ENCODE results near the gene ELSPBP1.

The ELSPBP1 gene

DNA sequence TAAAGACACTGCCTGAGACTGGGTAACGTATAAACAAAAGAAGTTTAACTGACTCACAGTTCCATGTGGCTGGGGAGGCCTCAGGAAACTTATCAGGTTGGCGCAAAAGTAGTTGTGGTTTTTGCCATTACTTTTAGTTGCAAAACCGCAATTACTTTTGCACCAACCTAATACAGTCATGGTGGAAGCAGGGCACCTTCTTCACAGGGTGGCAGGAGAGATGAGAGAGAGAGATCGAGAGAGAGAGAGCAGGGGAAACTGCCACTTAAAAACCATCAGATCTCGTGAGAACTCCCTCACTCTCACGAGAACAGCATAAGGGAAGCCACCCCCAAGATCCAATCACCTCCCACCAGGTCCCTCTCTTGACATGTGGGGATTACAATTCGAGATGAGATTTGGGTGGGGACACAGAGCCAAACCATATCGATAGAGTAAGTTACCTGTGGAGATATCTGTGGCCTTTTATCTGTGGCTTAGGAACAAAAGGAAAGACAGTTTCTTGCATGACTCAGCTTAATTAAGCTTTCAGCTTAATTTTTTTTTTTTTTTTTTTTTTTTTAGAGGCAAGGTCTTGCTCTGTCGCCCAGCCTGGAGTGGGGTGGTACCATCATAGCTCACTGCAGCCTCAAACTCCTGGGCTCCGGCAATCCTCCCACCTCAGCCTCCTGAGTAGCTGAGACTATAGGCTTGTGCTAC is 57.1 kb downstream of the ELSPBP1 start:
- no peaks in the 10 kb centered on the region for H3K36me3 ChIP-seq
- no peak for DNase-seq
- peaks cover 2% of the 10 kb centered on the region; the same call in 1 of the 2 replicates for H3K9me3 ChIP-seq
- no peak for TF ChIP-seq CTCF (IDR thresholded peaks at IDR 0.05; ENCODE audit: low read depth, low read length)
- no peak overlapping the region for H3K4me3 ChIP-seq (ENCODE audit: low read depth, low read length)
- no peaks in the 10 kb centered on the region; the same call in 1 of the 2 replicates for H3K4me1 ChIP-seq
- H3K27me3 ChIP-seq = no peaks in the 10 kb centered on the region; the same call in 1 of the 2 replicates

GRCh38 chr19:48053076-48053475 is 58.6 kb downstream of the ELSPBP1 start:
- no peaks in the 10 kb centered on the region; the same call in 1 of the 2 replicates for H3K27me3 ChIP-seq
- H3K9me3 ChIP-seq = peaks cover 2% of the 10 kb centered on the region; the same call in 1 of the 2 replicates
- no peak overlapping the region for H3K4me3 ChIP-seq (ENCODE audit: low read depth, low read length)
- no peak for DNase-seq
- no peaks in the 10 kb centered on the region for H3K36me3 ChIP-seq
- no peak for TF ChIP-seq CTCF (IDR thresholded peaks at IDR 0.05; ENCODE audit: low read depth, low read length)
- no peaks in the 10 kb centered on the region; the same call in 1 of the 2 replicates for H3K4me1 ChIP-seq

DNA sequence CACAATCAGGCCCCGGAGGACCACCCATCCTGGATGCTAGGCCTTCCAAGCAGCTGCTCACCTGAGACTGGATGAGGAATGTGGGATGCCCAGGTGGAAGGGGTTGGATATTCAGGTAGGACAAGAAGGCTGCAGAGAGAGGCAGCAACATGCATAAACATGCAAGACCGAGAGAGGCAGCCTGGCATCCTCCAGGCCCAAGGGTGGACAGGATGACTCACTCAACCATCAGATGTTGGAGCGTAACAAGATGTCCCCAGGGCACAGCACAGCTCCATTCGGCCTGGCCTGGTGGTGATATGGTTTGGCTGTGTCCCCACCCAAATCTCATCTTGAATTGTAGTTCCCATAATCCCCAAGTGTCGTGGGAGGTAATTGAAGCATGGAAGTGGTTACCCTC is 59.4 kb downstream of the ELSPBP1 start:
- no peaks in the 10 kb centered on the region for H3K36me3 ChIP-seq
- H3K27me3 ChIP-seq = no peaks in the 10 kb centered on the region; the same call in 1 of the 2 replicates
- peaks cover 2% of the 10 kb centered on the region; the same call in 1 of the 2 replicates for H3K9me3 ChIP-seq
- H3K4me1 ChIP-seq = no peaks in the 10 kb centered on the region; the same call in 1 of the 2 replicates
- no peak overlapping the region for H3K4me3 ChIP-seq (ENCODE audit: low read depth, low read length)
- no peak for TF ChIP-seq CTCF (IDR thresholded peaks at IDR 0.05; ENCODE audit: low read depth, low read length)
- no peak for DNase-seq

DNA sequence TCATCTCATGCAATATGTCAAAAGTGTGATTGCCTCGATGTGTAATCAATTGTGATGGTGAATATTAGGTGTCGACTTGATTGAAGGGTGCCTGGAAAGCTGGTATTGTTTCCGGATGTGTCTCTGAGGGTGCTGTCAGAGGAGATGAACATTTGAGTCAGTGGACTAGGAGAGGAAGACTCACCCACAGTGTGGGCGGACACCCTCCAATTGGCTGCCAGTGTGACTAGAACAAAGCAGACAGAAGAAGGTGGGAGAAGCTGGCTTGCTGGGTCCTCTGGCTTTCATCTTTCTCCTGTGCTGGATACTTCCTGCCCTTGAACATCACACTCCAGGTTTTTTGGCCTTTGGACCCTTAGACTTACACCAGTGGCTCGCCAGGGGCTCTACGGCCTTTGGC is 64.9 kb downstream of the ELSPBP1 start:
- H3K27me3 ChIP-seq = no peaks in the 10 kb centered on the region; the same call in none of the 2 replicates
- no peak overlapping the region for H3K4me3 ChIP-seq (ENCODE audit: low read depth, low read length)
- DNase-seq = no peak
- no peak for TF ChIP-seq CTCF (IDR thresholded peaks at IDR 0.05; ENCODE audit: low read depth, low read length)
- H3K9me3 ChIP-seq = no peaks in the 10 kb centered on the region
- H3K4me1 ChIP-seq = no peaks in the 10 kb centered on the region
- H3K36me3 ChIP-seq = no peaks in the 10 kb centered on the region

- no peak for TF ChIP-seq CTCF (IDR thresholded peaks at IDR 0.05; ENCODE audit: low read depth, low read length)
- no peak overlapping the region for H3K4me3 ChIP-seq (ENCODE audit: low read depth, low read length)
- no peaks in the 10 kb centered on the region for H3K9me3 ChIP-seq
- H3K4me1 ChIP-seq = no peaks in the 10 kb centered on the region
- no peak for DNase-seq
- no peaks in the 10 kb centered on the region for H3K36me3 ChIP-seq
- H3K27me3 ChIP-seq = no peaks in the 10 kb centered on the region; the same call in none of the 2 replicates
Measured at GRCh38 chr19:48060381-48060780, 65.9 kb downstream of the ELSPBP1 start.

All from BE2C (cell line).